Measurements from ENCODE around the gene ETV6.

Gene ETV6

DNA sequence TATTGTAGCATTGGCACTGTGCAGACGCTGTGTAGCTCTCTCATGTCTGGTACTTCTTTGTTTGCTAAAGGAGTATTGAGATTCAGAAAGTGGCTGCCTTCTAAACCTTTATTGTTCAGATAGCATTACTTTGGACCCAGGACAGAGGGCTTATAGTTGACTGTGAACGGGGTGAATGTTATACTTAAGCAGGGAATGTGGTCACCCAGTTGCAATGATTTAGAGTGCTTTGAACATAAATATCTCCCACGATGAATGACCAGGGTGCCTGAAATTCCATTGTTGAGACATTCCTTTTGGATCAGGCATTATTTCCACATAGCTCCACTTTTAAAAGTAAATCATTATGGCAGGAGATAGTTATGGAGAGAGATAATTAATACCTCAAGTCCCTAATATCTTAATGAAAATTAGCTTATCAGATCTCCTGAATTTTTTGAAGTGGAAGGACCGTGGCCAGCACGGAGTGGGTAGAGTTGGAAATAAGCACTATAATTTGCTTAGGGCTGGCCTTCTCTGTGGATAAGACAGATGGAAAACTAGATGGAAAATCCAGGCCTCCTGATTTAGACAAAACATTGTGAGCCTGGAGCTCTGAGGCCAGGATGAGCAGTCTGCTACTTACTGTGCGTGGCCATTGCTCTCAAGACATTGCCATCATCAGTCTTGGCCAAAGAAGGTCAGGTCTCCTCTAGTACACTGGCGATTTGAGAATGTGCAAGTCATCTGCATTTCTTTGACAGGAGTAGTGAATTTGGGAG, 114.5 kb downstream of the ETV6 start:
- no peak for DNase-seq

DNA sequence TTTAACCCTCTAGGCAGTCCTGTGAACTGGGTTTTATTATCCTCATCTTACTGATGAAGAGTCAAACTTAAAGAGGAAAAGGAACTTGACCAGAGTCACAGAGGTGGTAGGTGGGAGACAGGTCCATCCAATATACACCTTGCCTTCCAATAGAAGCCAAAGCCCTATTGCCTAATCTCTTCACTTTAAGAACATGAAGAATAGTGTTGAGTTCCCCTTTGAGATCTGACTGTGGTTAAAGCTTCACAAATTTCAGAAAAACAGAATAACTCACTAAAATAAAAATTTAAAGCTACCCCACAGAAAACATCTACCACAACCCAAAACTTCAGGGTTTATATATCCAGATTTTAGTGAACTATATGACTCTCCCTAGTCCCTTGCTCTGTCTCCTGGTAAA, 115.4 kb downstream of the ETV6 start:
- no peak for DNase-seq

DNA sequence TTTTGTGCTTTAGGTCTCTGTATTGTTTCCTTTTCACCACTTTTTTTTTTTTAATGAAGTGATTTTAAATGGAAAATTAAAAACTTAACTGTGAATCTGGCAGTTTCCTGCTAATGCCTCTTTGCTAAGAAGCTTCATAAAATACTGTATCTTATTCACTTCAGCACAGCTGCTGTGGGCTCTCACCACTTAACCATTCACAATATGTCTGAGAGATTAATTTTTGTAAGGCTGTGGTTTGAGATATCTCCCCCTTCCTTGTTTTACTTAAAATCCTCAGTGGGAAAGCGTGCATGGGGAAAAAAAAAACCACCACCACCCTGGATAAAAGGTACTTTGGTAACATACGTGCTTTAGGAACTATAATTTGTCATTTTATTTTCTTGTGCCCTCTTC, 115.9 kb downstream of the ETV6 start:
- DNase-seq = no peak

DNA sequence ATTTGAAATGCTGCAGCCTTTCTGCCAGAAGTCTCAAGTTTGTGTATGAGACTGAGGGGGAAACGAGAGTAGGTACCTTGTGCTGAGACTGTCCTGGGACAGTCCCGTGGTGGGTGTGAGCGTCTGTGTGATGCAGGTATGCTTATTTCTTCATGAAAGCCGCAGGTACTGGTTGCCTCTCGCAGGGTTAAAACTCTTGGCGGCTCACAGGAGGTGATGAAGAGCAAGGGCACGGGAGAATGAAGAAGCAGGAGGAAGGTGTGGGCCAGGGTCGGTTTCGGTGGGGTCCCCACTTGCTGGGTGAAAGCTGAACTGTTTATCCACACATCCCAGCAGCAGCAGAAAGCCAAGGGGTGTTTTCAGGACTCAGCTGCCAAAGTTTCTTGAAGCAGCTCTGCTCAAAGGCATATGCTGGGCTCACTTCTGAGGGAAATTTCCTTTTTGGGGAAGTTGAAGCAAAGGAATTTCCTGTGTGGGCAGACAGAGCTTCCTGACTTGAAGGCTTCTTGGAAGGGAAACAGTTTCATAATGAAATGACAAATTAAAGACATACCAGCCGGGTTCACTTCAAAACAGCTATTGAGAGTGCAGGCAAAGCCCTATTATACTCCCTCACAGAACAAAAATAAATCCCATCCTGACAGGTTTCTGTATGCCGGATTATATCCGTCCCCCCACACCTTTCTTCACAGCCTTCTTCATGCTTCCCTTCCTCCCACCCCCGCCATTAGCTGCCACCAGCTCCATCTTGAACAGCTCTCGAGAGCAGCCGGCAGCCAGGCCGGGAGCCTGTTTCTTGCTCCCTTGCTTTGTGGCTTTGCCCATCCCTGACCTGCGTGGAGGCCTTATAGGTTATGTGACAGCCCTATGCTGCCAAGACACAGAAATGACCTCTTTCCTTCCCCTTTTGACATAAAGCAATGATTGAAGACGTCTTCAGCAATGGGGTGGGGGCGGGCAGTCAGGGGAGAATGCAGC, 116.6 kb downstream of the ETV6 start:
- DNase-seq = no peak

DNA sequence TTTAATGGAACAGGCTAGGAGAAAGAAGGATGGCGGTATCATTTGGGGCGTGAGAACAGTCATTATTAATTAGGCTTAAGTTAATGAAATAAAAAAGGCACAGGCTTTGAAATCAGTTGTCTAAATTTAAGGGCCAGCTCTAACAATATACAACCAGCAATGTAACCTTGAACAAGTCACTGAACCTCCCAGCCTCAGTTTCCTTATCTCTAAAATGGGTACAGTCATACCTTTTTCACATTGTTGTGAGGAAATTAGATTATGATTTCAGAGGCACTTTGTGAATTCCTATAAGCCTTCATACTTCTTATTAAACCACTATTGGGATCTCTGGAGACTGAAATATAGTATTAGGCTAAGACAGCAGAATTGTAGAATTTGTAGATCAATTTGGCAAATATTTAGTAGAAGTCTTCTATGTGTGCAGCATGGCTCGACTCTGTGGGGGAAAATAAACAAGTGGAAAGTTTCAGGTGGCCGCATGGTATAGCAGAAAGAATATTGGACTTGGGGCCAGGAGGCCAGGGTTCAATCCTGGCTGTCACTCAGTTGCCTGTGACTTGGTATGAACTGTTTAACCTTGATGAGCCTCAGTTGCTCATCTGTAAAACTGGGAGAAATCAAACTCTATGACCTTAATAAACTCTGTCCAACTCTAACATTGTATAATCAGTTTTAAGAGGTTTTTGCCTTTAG, 117.7 kb downstream of the ETV6 start:
- DNase-seq = no peak

DNA sequence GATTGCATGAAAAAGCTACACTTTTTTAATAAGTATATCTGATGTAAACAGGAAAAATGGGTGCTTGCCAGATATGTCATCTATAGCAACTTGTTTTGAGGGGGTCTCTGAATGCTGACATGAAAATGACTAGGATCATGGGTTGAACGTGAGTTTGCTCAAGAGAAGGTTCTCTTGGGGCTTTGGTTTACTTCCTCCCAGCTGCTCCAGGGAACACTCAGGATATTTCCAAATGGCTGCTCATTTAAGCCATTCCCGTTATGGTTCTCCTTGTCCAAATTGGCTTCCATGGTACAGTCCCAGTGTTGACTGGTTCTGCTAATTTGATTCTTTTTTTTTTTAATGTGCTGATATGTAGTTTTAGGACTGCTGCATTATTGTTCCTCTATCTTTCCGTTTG, 118.3 kb downstream of the ETV6 start:
- no peak for DNase-seq

DNA sequence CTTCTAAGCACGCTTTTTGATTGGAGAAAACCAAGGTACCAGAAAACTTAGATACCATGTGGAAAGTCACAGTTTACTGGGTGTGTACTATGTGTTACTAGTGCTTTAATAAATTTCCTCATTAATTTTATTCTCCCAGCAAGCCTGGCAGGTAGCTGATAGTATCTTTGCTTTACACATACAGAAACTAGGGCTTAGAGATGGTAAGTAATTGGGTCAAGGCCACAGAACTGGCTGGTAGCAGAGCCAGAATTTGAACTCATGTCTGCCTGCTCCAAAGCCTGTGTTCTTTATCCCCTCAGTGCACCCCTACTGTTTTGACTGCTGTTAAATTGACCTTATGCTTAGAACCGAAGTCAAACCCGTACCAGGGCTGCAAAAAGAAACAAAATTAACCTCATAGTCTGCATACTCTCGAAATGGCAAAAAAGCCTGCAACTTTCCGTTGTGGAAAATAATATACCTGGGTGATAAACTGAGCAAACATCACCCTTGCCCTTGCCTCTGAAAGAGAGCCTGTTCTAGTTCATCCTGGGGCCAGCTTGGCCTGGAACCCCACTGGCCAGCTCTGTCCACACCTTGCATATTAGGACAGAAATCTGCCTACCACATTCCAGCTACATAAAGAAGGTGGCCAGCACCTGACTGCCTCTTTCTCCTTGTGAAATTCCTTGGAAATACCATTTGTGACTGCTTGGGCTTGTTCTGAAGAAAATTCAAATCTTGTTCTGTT, 118.9 kb downstream of the ETV6 start:
- DNase-seq = no peak

DNA sequence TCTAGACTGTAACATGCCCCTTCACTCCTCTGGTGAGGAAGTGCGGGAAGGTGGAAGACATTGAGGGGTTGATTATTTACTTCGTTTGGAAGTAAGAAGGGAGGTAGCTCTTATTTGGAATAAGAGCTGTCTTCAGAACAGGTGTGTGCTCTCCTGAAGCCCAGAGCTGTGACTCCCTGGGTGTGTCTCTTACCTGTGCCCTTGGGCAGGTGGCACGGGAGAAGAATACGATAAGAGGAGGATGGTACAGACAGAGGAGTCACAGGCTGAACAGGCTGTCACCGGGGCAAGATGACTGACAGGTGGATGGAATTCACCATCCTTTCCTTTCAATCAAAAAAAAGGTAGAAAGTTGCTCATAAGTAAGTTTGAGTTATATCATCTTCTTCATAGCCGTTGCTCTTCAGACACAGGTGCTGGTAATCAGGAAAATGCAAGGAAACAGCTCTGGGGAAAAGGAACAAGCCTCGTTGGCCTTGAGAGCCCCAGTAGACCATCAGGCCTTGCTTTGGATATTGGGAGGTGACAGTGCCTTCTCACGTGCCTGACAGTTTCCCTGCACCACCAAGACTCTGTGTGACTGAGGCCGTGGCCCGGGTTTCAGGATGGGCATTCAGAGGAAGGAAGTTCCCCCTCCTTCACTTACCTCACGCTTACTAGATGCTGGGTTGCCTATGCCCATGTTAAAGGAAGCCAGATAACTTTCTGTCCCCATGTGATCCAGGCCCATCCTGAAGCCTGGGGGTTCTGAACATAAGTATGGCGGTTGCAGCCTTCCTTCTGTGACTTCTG, 120.4 kb downstream of the ETV6 start:
- DNase-seq = no peak

DNA sequence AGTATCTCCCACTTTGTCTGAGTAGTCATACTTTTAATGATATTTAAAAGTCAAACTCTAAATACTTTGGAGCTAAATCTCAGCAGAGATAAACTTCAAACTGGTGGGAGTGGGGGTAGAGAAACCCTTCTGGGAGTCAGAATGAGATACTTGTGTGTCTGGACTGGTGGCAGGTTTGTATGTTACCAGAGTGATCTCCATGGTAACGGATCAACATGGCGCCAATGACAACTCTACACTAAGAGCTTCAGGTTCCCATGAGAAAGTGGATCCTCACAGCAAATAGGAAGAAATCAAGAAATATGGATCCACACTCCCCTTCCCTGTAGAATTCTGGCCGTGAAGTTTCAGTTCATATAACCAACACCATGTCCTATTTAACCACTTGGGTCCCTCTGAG, 121.9 kb downstream of the ETV6 start:
- DNase-seq = no peak

DNA sequence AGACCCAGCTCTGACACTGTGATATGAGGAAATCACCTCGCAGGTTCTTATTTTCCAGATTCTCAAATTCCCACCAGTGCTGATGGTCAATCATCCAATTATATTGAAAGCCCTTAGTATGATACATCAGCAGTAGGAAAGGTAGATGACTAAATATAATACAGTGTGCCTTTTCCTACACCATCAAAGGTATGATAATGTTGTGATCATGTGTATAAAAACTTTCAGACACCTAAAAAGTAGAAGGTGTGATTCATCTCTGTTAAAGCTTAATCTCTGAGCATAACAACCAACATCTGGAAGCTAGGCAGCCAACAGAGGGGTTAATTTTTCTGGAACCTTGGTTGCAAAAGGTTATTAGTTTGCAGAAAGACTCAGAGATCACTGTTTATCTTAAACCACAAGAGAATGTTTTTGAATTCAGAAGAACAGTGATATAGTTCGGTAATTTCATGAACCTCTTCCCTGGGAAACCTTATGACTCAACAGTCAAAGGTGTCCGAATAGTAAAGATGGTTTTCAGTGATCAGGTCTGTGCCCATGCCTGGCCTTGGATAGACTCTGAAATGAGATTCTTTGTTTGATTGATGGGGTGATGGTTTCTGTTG, 122.5 kb downstream of the ETV6 start:
- no peak for DNase-seq

DNA sequence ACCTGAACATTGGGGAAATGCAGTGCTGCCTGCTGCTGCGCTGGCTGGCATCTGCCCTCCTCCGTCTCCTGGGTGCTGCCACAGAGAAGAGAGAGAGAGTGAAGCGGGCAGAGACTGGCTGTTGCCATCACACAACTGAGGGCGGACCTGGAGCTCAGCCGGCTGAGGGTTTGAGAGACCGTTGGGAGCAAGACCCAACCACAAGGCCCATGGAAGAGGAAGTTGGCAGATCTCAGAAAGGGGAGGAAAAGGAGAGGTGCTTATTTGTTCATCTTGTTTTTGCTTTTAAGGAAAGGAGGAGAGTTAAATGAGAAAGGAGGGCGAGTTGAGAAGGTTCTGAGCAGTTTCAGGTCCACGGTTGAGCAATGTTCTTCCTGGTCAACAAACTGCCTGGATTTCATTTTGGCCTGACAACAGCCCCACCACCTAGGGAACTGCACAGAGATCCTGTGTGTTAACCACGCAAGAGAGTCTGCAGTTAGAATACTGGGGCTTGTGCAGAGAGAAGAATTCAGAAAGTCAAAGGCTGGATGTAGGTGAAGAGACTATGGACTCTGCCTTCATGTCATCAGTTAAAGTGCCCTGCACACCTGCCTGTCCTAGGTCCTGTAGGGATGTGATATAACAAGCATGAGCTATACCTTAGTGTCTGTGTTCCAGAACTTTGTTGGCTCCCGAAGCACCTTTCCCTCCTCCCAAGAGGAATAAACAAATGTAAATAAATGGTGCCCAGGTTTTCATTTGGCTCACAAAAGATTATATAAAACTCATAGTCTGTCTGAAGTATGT, 124.6 kb downstream of the ETV6 start:
- no peak for DNase-seq

DNA sequence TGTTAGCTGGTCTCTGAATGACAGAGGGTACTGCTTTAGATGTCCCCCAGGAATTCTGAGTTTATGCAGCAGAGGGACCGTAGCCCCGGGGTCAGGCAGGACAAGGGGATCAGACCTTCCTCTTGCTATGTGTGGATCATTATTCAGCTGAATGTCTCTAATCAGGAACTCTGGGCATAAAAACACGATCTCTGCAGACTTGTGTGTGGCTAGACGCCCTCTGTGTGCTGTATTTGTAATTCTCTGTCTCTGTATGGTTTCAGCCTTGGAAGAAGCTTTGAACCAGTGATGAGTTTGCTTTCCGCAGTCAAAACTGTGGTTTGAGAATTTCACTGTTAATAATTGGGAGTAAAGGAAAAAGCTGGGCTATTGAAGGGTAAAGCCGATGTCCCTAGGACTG, 125.3 kb downstream of the ETV6 start:
- DNase-seq = no peak

DNA sequence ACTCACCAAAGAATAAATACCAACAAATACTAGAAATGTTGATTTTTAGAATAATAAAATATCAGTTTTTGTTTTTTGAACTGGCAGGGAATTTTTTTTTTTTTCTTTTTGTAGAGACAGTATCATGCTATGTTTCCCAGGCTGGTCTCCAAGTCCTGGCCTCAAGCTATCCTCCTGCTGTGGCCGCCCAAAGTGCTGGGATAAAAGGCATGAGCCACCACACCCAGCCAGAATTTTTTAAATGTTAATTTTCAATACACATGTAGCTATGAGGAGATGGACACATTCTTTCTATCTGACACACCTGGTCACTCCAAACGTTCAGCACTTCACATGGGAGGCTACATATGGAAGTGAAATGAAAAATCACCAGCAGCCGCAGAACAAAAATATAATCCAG, 126.8 kb downstream of the ETV6 start:
- DNase-seq = no peak

DNA sequence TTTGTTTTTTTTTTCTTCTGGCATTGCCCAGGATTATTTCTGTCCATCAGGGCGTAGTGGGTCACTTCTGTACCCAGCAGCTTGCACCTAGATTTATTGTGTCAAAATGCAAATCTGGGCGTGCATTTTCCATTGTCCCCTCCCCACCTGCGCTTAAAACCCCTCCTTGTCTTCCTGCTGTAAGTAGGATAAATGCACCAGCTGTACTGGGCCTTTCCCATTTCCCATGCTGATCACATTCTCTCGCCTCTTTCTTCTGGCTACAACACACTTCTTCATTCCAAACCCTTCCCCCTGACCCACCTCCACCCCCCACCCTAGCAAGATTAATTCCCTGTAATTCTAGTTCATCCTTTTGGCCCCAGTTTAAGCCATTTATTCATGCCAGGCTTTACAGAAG, 128.0 kb downstream of the ETV6 start:
- no peak for DNase-seq

DNA sequence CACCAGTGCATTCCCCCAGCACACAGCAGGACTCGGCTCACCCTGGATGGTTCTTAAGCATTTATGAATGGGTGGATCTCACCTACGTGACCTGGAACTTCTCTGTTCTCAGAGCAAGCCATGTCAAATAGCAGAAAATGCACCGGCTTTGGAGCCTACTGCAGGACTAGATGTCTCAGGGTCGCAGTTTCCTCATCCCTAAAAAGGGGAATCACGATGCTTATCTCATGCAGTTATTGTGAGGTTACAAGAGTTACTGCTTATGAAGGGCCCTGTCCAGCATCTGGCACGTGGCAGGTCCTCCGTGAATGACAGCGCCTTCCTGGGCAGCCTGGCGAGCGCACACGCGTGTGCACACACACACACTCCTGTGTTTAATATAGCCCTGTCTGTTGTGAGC, 128.5 kb downstream of the ETV6 start:
- no peak for DNase-seq

DNA sequence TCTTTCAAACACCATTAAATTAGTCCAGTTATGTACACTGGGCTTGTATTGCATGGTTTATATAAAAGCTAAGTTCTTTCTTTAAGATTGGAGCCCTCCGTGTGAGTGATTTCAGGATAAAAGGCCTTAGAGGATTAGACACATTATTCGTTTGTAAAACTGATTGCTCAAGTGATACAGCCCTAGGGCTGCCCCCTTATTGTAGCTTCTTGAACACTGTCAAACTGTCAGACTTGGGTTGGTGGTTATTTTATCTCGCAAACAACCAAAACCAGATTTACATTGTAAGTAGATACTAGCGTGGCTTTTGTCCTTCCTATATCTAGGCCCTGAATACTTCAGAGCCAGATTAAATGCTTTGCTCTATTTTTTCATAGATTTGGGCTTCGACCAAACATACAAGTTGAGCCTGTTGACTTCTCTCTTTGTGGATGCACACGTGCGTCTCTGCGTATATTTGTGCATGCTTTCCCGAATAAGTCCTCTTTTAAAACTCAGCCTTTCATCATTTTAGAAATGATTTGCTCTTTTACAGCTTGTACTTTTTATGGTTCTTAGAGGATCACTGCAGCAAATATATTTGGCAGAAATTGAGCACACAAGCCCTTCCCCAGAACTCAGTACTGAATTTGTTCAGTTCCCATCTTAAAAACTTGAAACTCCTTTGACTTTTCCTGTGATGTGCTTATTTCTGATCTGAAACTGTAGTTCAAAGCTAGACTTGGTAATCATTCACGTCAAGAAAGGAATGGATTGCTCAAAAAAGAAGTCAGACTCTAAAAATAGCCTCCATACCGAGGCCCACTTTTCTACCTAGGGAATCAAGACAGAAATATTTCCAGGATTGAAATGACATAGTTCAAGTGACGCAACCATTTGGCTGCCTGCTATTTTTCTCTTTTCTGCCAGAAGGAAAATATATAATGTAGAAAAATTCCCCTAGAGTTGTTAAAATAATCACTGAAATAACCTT, 129.5 kb downstream of the ETV6 start:
- DNase-seq = no peak

DNA sequence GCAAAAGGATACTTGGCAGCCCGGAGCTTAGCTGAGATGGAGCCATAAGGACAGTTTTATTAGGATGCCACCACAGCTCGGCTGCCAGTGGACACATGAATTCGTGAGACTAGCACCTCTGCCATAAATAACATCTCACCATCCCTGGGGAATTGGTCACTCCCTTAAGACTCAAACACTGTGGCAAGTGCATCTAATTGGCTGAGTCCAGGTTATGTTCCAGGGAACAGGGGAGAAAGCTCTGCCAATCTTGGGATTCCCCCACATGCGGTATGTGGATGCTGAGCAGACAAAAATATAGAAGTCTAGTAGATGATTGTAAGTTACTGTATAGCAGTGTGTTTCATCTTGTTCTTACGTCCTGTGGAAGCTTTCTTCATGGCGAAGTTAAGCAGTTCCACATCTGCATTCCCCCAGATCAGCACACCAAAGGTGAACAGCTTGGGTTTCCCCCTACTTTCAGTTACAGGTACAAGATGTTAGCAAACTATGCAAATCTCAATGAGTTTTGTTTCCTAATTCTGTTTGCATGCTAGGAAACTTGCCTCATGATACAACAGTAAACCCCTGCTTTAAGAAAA, 131.1 kb downstream of the ETV6 start:
- no peak for DNase-seq

DNA sequence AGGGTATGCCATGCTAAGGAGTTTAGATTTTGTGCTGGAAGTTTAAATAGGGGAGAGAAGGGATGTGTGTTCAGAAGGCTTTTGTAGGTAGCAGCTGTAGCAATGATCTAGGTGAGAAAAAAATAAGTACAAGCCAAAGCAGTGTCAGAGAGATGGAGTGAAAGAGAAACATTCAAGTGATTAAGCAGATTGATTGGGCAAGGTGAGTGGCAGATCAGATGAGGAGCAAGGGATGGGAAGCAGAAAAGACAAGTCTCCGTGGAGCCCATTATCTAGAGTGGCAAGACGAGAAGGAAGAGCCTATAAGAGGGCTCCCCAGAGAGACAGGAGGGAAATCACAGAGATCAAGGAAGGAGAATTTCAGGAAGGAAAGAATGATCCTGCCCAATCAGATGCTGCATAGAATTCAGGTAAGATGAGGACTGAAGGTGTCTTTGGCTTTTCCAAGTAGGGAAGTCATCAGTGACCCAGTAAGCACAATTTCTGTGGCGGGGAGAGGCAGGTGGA, 133.5 kb downstream of the ETV6 start:
- DNase-seq = no peak

DNA sequence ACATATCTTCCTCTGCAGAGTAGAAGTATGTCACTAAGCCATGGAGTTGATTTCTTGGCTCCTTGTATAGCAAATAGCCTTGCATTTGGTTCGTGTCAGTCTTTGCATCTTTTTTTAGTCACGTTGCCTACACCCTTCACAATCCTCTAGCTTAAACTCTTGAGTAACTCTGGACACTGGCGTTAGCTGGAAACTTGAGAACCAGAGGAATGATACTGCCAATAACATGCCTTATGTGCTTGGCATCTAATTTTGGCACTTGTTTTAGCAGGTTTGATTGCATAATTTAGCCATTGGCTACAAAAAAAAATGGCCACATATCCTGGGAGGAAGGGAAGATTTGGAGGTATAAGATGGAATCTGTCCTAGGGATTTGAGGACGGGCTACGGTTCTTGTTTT, 136.2 kb downstream of the ETV6 start:
- no peak for DNase-seq

Measured in GOT3 (cell line).